ENCODE measurements around the gene CENPH.

DNA sequence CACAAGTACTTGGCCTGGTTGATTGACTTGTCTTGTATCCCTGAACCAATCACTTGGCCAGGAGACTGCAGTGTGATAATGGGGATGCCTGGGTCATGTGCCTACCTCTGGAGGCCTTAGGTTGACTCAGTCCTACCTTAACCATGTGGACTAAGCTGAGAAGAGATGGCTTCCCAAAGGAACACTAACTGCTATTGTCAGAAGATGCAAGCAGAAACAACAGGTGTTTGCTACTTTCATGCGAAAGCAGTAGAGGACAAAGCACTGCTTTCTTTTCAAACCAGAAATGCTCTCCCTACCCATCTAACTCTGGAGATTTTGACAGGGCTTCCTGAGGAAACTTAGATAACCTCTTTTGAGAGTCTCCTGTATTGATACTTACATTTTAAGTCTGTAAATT is 68.2 kb downstream of the CENPH start:
- TF ChIP-seq, protein P1, sequence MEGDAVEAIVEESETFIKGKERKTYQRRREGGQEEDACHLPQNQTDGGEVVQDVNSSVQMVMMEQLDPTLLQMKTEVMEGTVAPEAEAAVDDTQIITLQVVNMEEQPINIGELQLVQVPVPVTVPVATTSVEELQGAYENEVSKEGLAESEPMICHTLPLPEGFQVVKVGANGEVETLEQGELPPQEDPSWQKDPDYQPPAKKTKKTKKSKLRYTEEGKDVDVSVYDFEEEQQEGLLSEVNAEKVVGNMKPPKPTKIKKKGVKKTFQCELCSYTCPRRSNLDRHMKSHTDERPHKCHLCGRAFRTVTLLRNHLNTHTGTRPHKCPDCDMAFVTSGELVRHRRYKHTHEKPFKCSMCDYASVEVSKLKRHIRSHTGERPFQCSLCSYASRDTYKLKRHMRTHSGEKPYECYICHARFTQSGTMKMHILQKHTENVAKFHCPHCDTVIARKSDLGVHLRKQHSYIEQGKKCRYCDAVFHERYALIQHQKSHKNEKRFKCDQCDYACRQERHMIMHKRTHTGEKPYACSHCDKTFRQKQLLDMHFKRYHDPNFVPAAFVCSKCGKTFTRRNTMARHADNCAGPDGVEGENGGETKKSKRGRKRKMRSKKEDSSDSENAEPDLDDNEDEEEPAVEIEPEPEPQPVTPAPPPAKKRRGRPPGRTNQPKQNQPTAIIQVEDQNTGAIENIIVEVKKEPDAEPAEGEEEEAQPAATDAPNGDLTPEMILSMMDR (IDR thresholded peaks at IDR 0.05; ENCODE audit: low read depth, low read length, missing input control): no peak
- TF ChIP-seq TAF1 (conservative IDR thresholded peaks at IDR 0.05) (no peak), RAD21 (IDR thresholded peaks at IDR 0.05) (no peak)

Measured in liver (tissue), 3 donors.